GM18498 (cell line): ENCODE data around the gene KPNB1.

Experiments
- ATAC-seq: cut with Tn5 transposase; IDR thresholded peaks from one replicate; pipeline ENCODE4 v1.9.1; 2021; ENCODE audit warnings: mild to moderate bottlenecking, moderate library complexity; ENCODE audit not compliant: unreplicated experiment

The KPNB1 gene

GRCh38 chr17:47696717-47697642 lies 47.3 kb downstream of the KPNB1 start:
- ATAC-seq, result no peak

- no peak for ATAC-seq
Observed at GRCh38 chr17:47697906-47698711, 48.4 kb downstream of the KPNB1 start.

- ATAC-seq, result no peak
Observed at GRCh38 chr17:47698749-47699535, 49.2 kb downstream of the KPNB1 start.

- ATAC-seq, result no peak
Observed at GRCh38 chr17:47699536-47699840, 49.8 kb downstream of the KPNB1 start.

- ATAC-seq, result no peak
Observed at GRCh38 chr17:47700471-47701449, 51.0 kb downstream of the KPNB1 start.

GRCh38 chr17:47701608-47702007 lies 51.9 kb downstream of the KPNB1 start:
- ATAC-seq, result no peak

GRCh38 chr17:47702391-47702995 lies 52.8 kb downstream of the KPNB1 start:
- no peak for ATAC-seq

GRCh38 chr17:47703191-47703591 lies 53.5 kb downstream of the KPNB1 start:
- no peak for ATAC-seq

- ATAC-seq, result no peak
Observed at GRCh38 chr17:47703671-47704070, 54.0 kb downstream of the KPNB1 start.

GRCh38 chr17:47704116-47704515 lies 54.4 kb downstream of the KPNB1 start:
- no peak for ATAC-seq

- ATAC-seq, result no peak
Observed at GRCh38 chr17:47704736-47705135, 55.0 kb downstream of the KPNB1 start.

- ATAC-seq, result no peak
Observed at GRCh38 chr17:47705536-47706530, 56.1 kb downstream of the KPNB1 start.

- no peak for ATAC-seq
Observed at GRCh38 chr17:47707056-47707804, 57.5 kb downstream of the KPNB1 start.

GRCh38 chr17:47707884-47708283 lies 58.2 kb downstream of the KPNB1 start:
- ATAC-seq, result no peak

GRCh38 chr17:47708312-47708863 lies 58.7 kb downstream of the KPNB1 start:
- no peak for ATAC-seq

- no peak for ATAC-seq
Observed at GRCh38 chr17:47708864-47709541, 59.3 kb downstream of the KPNB1 start.

- no peak for ATAC-seq
Observed at GRCh38 chr17:47709594-47709993, 59.9 kb downstream of the KPNB1 start.
